Lung (tissue), 12 donors: ENCODE results near the gene SLC4A2. TPM values are rescaled to one million over a fixed set of nuclear protein-coding genes. Genes with fewer than 3 reads are reported as not detected.
A peak's percentile ranks its signal among the peaks of the same experiment; 100 is the strongest.

Source experiments
- ATAC-seq: fragments of 200-7000 bp; cut with Tn5 transposase; one replicate; pipeline ENCODE4 v1.9.1; 2020; ENCODE audit warnings: moderate number of reproducible peaks; ENCODE audit not compliant: insufficient read depth, low FRiP score
- DNase-seq, 3 donors: peaks; one replicate each; pipeline ENCODE4 v3.0.0-alpha.2; 2013 to 2017
- H3K27ac ChIP-seq, 2 donors: one replicate each; pipeline ENCODE4 v1.5.1; 2013; ENCODE audit warnings: mild to moderate bottlenecking in 2 of 2, moderate library complexity in 2 of 2, control low read depth in 1 of 2, inconsistent platforms in 1 of 2, low read depth in 1 of 2, low read length in 1 of 2
- H3K27me3 ChIP-seq, 3 donors: one replicate each; pipeline ENCODE4 v1.5.1; 2013; ENCODE audit warnings: low read length in 2 of 3; ENCODE audit not compliant: control insufficient read depth in 3 of 3, insufficient read depth in 3 of 3
- H3K36me3 ChIP-seq, 4 donors: one replicate each; pipeline ENCODE4 v1.5.1; 2013; ENCODE audit warnings: low read length in 4 of 4, mild to moderate bottlenecking in 1 of 4, moderate library complexity in 1 of 4; ENCODE audit not compliant: control insufficient read depth in 4 of 4, insufficient read depth in 4 of 4
- H3K4me1 ChIP-seq, 5 donors: one replicate each; pipeline ENCODE4 v1.5.1; 2013; ENCODE audit warnings: low read length in 5 of 5, mild to moderate bottlenecking in 2 of 5, moderate library complexity in 1 of 5; ENCODE audit not compliant: control insufficient read depth in 5 of 5, insufficient read depth in 5 of 5
- H3K4me3 ChIP-seq: one replicate; pipeline ENCODE4 v1.5.1; 2013; ENCODE audit warnings: mild to moderate bottlenecking, control low read depth, moderate library complexity
- H3K9ac ChIP-seq, 2 donors: one replicate each; pipeline ENCODE4 v1.5.1; 2013; ENCODE audit warnings: low read length in 2 of 2, control low read depth in 1 of 2; ENCODE audit not compliant: insufficient read depth in 1 of 2
- H3K9me3 ChIP-seq, 4 donors: one replicate each; pipeline ENCODE4 v1.5.1; 2013; ENCODE audit warnings: low read length in 3 of 4, mild to moderate bottlenecking in 1 of 4, moderate library complexity in 1 of 4; ENCODE audit not compliant: control insufficient read depth in 4 of 4, insufficient read depth in 3 of 4
- CTCF ChIP-seq: IDR thresholded peaks from 2 replicates; pipeline ENCODE4 v1.5.1; 2012; ENCODE audit warnings: mild to moderate bottlenecking; ENCODE audit errors: control extremely low read depth, extremely low read depth
- WGBS, 2 donors: extraction: QIAGEN DNeasy Blood & Tissue Kit; methylation state at CpG; one replicate each; pipeline ENCODE4 v1.1.7; 2013; 5-methylcytosine and 5-hydroxymethylcytosine counted together
- polyA plus RNA-seq, 2 donors: library from polyadenylated mRNA; stranded (reverse); fragments of 200-250 nt; gene quantifications; one replicate each; pipeline ENCODE4 v1.2.1, GENCODE V29; 2013
- total RNA-seq, 2 donors: library from RNA; depleted of rRNA in 1 of 2; stranded (reverse); fragments of >200 nt in 1 of 2; gene quantifications; one replicate each; pipeline ENCODE4 v1.2.1, GENCODE V29; 2014 to 2021
- donor health status: control.
- donor health status: control.
- donor health status: Bipolar disorder and iron deficiency.
- donor health status: healthy.
- donor health status: DM: yes; HTN: yes; CAD: no.

The SLC4A2 gene
- total and polyA plus RNA-seq, 4 donors: 66.3 to 173 (median 120) TPM

- no peak for DNase-seq
- Histone ChIP-seq H3K4me3 (no peak within 1 kb of the TSS), H3K27ac (no peak within 1 kb of the TSS), H3K9me3 (peaks cover 0 to 2% (median 0%) of the 10 kb centered on the region in 4 donors), H3K4me1 (peaks cover 0 to 26% (median 5%) of the 10 kb centered on the region in 5 donors), H3K27me3 (peaks cover 0 to 5% (median 0%) of the 10 kb centered on the region in 3 donors), H3K9ac (no peak within 1 kb of the TSS), H3K36me3 (peaks cover 0 to 9% (median 1%) of the 10 kb centered on the region in 4 donors)
- no peak for ATAC-seq
- no peak for TF ChIP-seq CTCF
- WGBS, 2 donors: 81 to 85% methylated on average over 22 of the region's 22 CpGs
Observed at GRCh38 chr7:151047976-151048815, 11.2 kb upstream of the SLC4A2 start, which contains the start of gene ASIC3. TSS of gene ASIC3 (plus strand) at chr7:151048531. CDS start at chr7:151048886, 355 bp downstream.

GRCh38 chr7:151048911-151049463 lies 10.4 kb upstream of the SLC4A2 start:
- H3K9me3 ChIP-seq: no peaks in the 10 kb centered on the region
- no peak overlapping the region for H3K9ac ChIP-seq
- 90 to 94% methylated on average over 38 of the region's 38 CpGs for WGBS, 2 donors
- peaks cover 0 to 5% (median 0%) of the 10 kb centered on the region in 3 donors for H3K27me3 ChIP-seq
- H3K36me3 ChIP-seq: peaks cover 0 to 6% (median 1%) of the 10 kb centered on the region in 4 donors
- TF ChIP-seq CTCF: no peak
- ATAC-seq: no peak
- H3K27ac ChIP-seq: no peak overlapping the region
- H3K4me1 ChIP-seq: peaks cover 0 to 26% (median 5%) of the 10 kb centered on the region in 5 donors
- no peak overlapping the region for H3K4me3 ChIP-seq
- DNase-seq: no peak

- DNase-seq (peak; percentile 73 to 85 (median 78)), ATAC-seq (peak; percentile 54)
- Histone ChIP-seq H3K4me1 (peaks cover 0 to 24% (median 5%) of the 10 kb centered on the region in 5 donors), H3K36me3 (peaks cover 0 to 3% (median 0%) of the 10 kb centered on the region in 4 donors), H3K27ac (no peak overlapping the region), H3K27me3 (peaks cover 0 to 5% (median 0%) of the 10 kb centered on the region in 3 donors), H3K9me3 (no peaks in the 10 kb centered on the region), H3K9ac (no peak overlapping the region), H3K4me3 (no peak overlapping the region)
- WGBS, 2 donors: 0 to 3% methylated on average over 43 to 50 of the region's 50 CpGs
- no peak for TF ChIP-seq CTCF
Observed at GRCh38 chr7:151051108-151051507, 8.3 kb upstream of the SLC4A2 start.
